Esophagus muscularis mucosa (tissue), 4 donors: ENCODE measurements around the gene FUT8. TPM values are rescaled to one million over a fixed set of nuclear protein-coding genes. Genes with fewer than 3 reads are reported as not detected.

ENCODE experiments used
- DNase-seq: peaks from one replicate; pipeline ENCODE4 v3.0.0-alpha.2; 2017; ENCODE audit errors: extremely low spot score
- H3K27ac ChIP-seq, 4 donors: fragments of 200-600 bp; sonication (generic); replicated peaks in 1 of 4; 1 replicate in 3 of 4; 2 replicates in 1 of 4; pipeline ENCODE4 v1.5.1; 2016 to 2019; ENCODE audit warnings: mild to moderate bottlenecking in 1 of 4
- H3K27me3 ChIP-seq, 4 donors: fragments of 200-600 bp; sonication (generic); one replicate each; pipeline versions ENCODE4 v1.5.1 to v1.6.0; 2016 to 2019
- H3K36me3 ChIP-seq, 4 donors: fragments of 200-600 bp; sonication (generic); one replicate each; pipeline ENCODE4 v1.5.1; 2016 to 2019
- H3K4me1 ChIP-seq, 4 donors: fragments of 200-600 bp; sonication (generic); one replicate each; pipeline ENCODE4 v1.5.1; 2016 to 2019
- H3K4me3 ChIP-seq, 4 donors: fragments of 200-600 bp; sonication (generic); 1 replicate in 2 of 4; 2 replicates in 2 of 4; pipeline ENCODE4 v1.5.1; 2016 to 2019; ENCODE audit warnings: mild to moderate bottlenecking in 4 of 4, moderate library complexity in 1 of 4
- H3K9me3 ChIP-seq, 4 donors: fragments of 200-600 bp; sonication (generic); 1 replicate in 3 of 4; 2 replicates in 1 of 4; pipeline ENCODE4 v1.5.1; 2016 to 2019
- CTCF ChIP-seq, 3 experiments: fragments of 200-600 bp in 2 of 3; fragments of 450-650 bp in 1 of 3; sonication (generic) in 2 of 3; IDR thresholded peaks; one replicate each; pipeline ENCODE4 v1.5.1; 2017 to 2019; ENCODE audit warnings: antibody characterized with exemption in 3 of 3, mild to moderate bottlenecking in 2 of 3, moderate library complexity in 1 of 3
- EP300 ChIP-seq: sonication (generic); formaldehyde crosslinking; IDR thresholded peaks from one replicate; pipeline ENCODE4 v1.6.1; 2017; ENCODE audit warnings: antibody characterized with exemption
- POLR2A ChIP-seq: fragments of 450-650 bp; IDR thresholded peaks from one replicate; pipeline ENCODE4 v1.6.1; 2017; ENCODE audit warnings: antibody characterized with exemption, moderate library complexity, mild to moderate bottlenecking, low read depth
- POLR2AphosphoS5 ChIP-seq, 2 donors: sonication (generic); formaldehyde crosslinking; IDR thresholded peaks; one replicate each; pipeline ENCODE4 v1.6.1; 2017; ENCODE audit warnings: antibody characterized with exemption in 2 of 2
- whole genome bisulfite sequencing: methylation state at CpG from one replicate; pipeline ENCODE4 v1.1.5; 2018; 5-methylcytosine and 5-hydroxymethylcytosine counted together
- intact Hi-C: fragments of 100-400 bp; cut with DNase I; formaldehyde crosslinking; loops from one replicate; pipeline ENCODE4 v1.15.1; 2023
- total RNA-seq, 4 donors: library from RNA; depleted of rRNA; stranded (reverse); fragments of >200 nt; gene quantifications; one replicate each; pipeline versions ENCODE4 v1.1.0 to v1.2.1, GENCODE V29; 2016

Gene FUT8
- total RNA-seq, 4 donors from 2014 or later, result 12.8 to 22.2 (median 20.1) TPM

- Histone ChIP-seq H3K4me3 (no peak overlapping the region), H3K4me1 (no peaks in the 10 kb centered on the region), H3K9me3 (no peaks in the 10 kb centered on the region), H3K27me3 (no peaks in the 10 kb centered on the region), H3K27ac (no peak overlapping the region), H3K36me3 (no peaks in the 10 kb centered on the region)
- no peak for DNase-seq
- TF ChIP-seq POLR2AphosphoS5 (IDR thresholded peaks at IDR 0.05) (no peak), POLR2A (no peak), CTCF (IDR thresholded peaks at IDR 0.05) (no peak), EP300 (no peak)
- intact Hi-C loops, result no loop called here
Measured at GRCh38 chr14:65606460-65606859, 193.9 kb downstream of the FUT8 start.

GRCh38 chr14:65613131-65613650 lies 200.7 kb downstream of the FUT8 start:
- H3K4me1 ChIP-seq, result no peaks in the 10 kb centered on the region
- H3K27me3 ChIP-seq, result no peaks in the 10 kb centered on the region
- H3K4me3 ChIP-seq, result no peak overlapping the region
- no peak for TF ChIP-seq EP300
- no peak for TF ChIP-seq CTCF (IDR thresholded peaks at IDR 0.05)
- no peak overlapping the region for H3K27ac ChIP-seq
- DNase-seq, result no peak
- H3K9me3 ChIP-seq, result no peaks in the 10 kb centered on the region
- intact Hi-C loops, result no loop called here
- WGBS, result 91% methylated on average over 3 of the region's 3 CpGs
- no peaks in the 10 kb centered on the region for H3K36me3 ChIP-seq

- Histone ChIP-seq H3K27ac (no peak overlapping the region), H3K27me3 (no peaks in the 10 kb centered on the region), H3K4me1 (no peaks in the 10 kb centered on the region), H3K4me3 (no peak overlapping the region), H3K36me3 (peaks cover 0 to 7% (median 3%) of the 10 kb centered on the region in 4 donors), H3K9me3 (no peaks in the 10 kb centered on the region)
- 95% methylated on average over 3 of the region's 3 CpGs for WGBS
- TF ChIP-seq POLR2AphosphoS5 (IDR thresholded peaks at IDR 0.05) (no peak), EP300 (no peak)
- no peak for DNase-seq
- intact Hi-C loops, result no loop called here
Measured at GRCh38 chr14:65618996-65619395, 206.5 kb downstream of the FUT8 start.

- Histone ChIP-seq H3K4me1 (no peaks in the 10 kb centered on the region), H3K36me3 (peaks cover 0 to 7% (median 3%) of the 10 kb centered on the region in 4 donors), H3K27ac (no peak overlapping the region), H3K27me3 (no peaks in the 10 kb centered on the region), H3K9me3 (no peaks in the 10 kb centered on the region), H3K4me3 (no peak overlapping the region)
- TF ChIP-seq POLR2A (no peak), CTCF (IDR thresholded peaks at IDR 0.05) (no peak), POLR2AphosphoS5 (IDR thresholded peaks at IDR 0.05) (no peak), EP300 (no peak)
- intact Hi-C loops, result no loop called here
- DNase-seq, result no peak
Measured at GRCh38 chr14:65620195-65620594, 207.7 kb downstream of the FUT8 start.

GRCh38 chr14:65622703-65623102 lies 210.2 kb downstream of the FUT8 start:
- intact Hi-C loops, result no loop called here

More at GRCh38 chr14:65622703-65623102, 210.2 kb downstream of the FUT8 start:
- Histone ChIP-seq H3K9me3 (no peaks in the 10 kb centered on the region), H3K4me1 (no peaks in the 10 kb centered on the region), H3K27me3 (no peaks in the 10 kb centered on the region), H3K27ac (no peak overlapping the region), H3K4me3 (no peak overlapping the region), H3K36me3 (peaks cover 0 to 7% (median 3%) of the 10 kb centered on the region in 4 donors)
- 90% methylated on average over 5 of the region's 5 CpGs for WGBS
- TF ChIP-seq CTCF (IDR thresholded peaks at IDR 0.05), result no peak
- TF ChIP-seq POLR2A, result no peak
- TF ChIP-seq POLR2AphosphoS5 (IDR thresholded peaks at IDR 0.05), result no peak
- TF ChIP-seq EP300, result no peak
- no peak for DNase-seq
